IMR-90 (cell line): ENCODE measurements around the gene TMUB1. TPM values are rescaled to one million over a fixed set of nuclear protein-coding genes. Genes with fewer than 3 reads are reported as not detected.

Experiments used
- ATAC-seq: fragments of 200-7000 bp; cut with Tn5 transposase; 2 replicates; pipeline ENCODE4 v1.9.1; 2020; ENCODE audit warnings: low read depth, mild to moderate bottlenecking, moderate library complexity
- BruUV-seq: library from RNA; stranded (reverse); fragments of 400-500 nt; replicated peaks from 2 replicates; lab custom pipeline; 2021; lab: Mats Ljungman, UMichigan
- CTCF ChIA-PET: fragments of 300-600 bp; formaldehyde crosslinking; extraction: SDS; loops from one replicate; lab custom pipeline; 2021; ENCODE audit warnings: antibody characterized with exemption; lab: Yijun Ruan, JAX
- POLR2A ChIA-PET: fragments of 300-600 bp; sonication (Branson Sonifier 250); formaldehyde crosslinking; loops from one replicate; lab custom pipeline; 2022; ENCODE audit warnings: antibody characterized with exemption; ENCODE audit not compliant: unreplicated experiment; lab: Charles Lee
- DNase-seq: peaks from one replicate; pipeline ENCODE4 v3.0.0; 2013
- H2AFZ ChIP-seq: replicated peaks from 2 replicates; pipeline ENCODE3; 2013; ENCODE audit warnings: low read length, mild to moderate bottlenecking; ENCODE audit not compliant: poor library complexity
- H2AK5ac ChIP-seq: 2 replicates; pipeline ENCODE4 v1.6.1; 2013; ENCODE audit warnings: low read depth, low read length, inconsistent platforms
- H2AK9ac ChIP-seq: replicated peaks from 2 replicates; pipeline ENCODE3; 2013; ENCODE audit warnings: mild to moderate bottlenecking, low read depth, low read length, moderate library complexity; ENCODE audit not compliant: poor library complexity
- H2BK120ac ChIP-seq: 2 replicates; pipeline ENCODE4 v1.6.1; 2013; ENCODE audit warnings: low read depth, low read length, inconsistent platforms
- H2BK15ac ChIP-seq: 3 replicates; pipeline ENCODE4 v1.6.1; 2013; ENCODE audit warnings: low read depth, low read length, inconsistent platforms
- H2BK20ac ChIP-seq: 2 replicates; pipeline ENCODE4 v1.6.1; 2013; ENCODE audit warnings: low read depth, mild to moderate bottlenecking, inconsistent platforms, low read length, moderate library complexity
- H2BK5ac ChIP-seq: 2 replicates; pipeline ENCODE4 v1.6.1; 2013; ENCODE audit warnings: mild to moderate bottlenecking, low read depth, low read length, inconsistent platforms; ENCODE audit not compliant: poor library complexity, severe bottlenecking
- H3K14ac ChIP-seq: replicated peaks from 2 replicates; pipeline ENCODE4 v1.6.1; 2013; ENCODE audit warnings: low read depth, low read length, inconsistent platforms
- H3K18ac ChIP-seq: 2 replicates; pipeline ENCODE4 v1.6.1; 2013; ENCODE audit warnings: low read depth, low read length, control low read depth
- H3K23ac ChIP-seq: 2 replicates; pipeline ENCODE4 v1.6.1; 2013; ENCODE audit warnings: low read depth, low read length, inconsistent platforms
- H3K27ac ChIP-seq: 2 replicates; pipeline ENCODE4 v1.5.1; 2013; ENCODE audit warnings: mild to moderate bottlenecking, control low read depth, low read length; ENCODE audit not compliant: insufficient read depth
- H3K27me3 ChIP-seq: 2 replicates; pipeline ENCODE4 v1.6.1; 2013; ENCODE audit warnings: low read length; ENCODE audit not compliant: control insufficient read depth, insufficient read depth
- H3K36me3 ChIP-seq: 2 replicates; pipeline ENCODE4 v1.6.1; 2013; ENCODE audit warnings: low read length, mixed read lengths; ENCODE audit not compliant: control insufficient read depth, insufficient read depth
- H3K4ac ChIP-seq: 2 replicates; pipeline ENCODE4 v1.6.1; 2013; ENCODE audit warnings: low read depth, low read length, inconsistent platforms
- H3K4me1 ChIP-seq: 2 replicates; pipeline ENCODE4 v1.6.1; 2013; ENCODE audit warnings: low read length, mixed read lengths; ENCODE audit not compliant: control insufficient read depth, insufficient read depth
- H3K4me2 ChIP-seq: 2 replicates; pipeline ENCODE4 v1.6.1; 2013; ENCODE audit warnings: low read depth, mild to moderate bottlenecking, control low read depth, low read length, moderate library complexity
- H3K4me3 ChIP-seq: 2 replicates; pipeline ENCODE4 v1.5.1; 2013; ENCODE audit warnings: low read depth, mild to moderate bottlenecking, control low read depth, low read length, moderate library complexity; ENCODE audit not compliant: insufficient read depth
- H3K56ac ChIP-seq: 2 replicates; pipeline ENCODE4 v1.6.1; 2013; ENCODE audit warnings: low read length, inconsistent platforms; ENCODE audit not compliant: insufficient read depth; ENCODE audit errors: extremely low read depth
- H3K79me1 ChIP-seq, 2 experiments: 2 replicates each; pipeline ENCODE4 v1.6.1; 2013; ENCODE audit warnings: low read length in 2 of 2, inconsistent platforms in 1 of 2, low read depth in 1 of 2
- H3K9ac ChIP-seq: 2 replicates; pipeline ENCODE4 v1.6.1; 2013; ENCODE audit warnings: low read depth, low read length, control low read depth
- H3K9me1 ChIP-seq: 2 replicates; pipeline ENCODE4 v1.6.1; 2013; ENCODE audit warnings: low read length, inconsistent platforms; ENCODE audit not compliant: insufficient read depth
- H3K9me3 ChIP-seq: 2 replicates; pipeline ENCODE4 v1.6.1; 2013; ENCODE audit warnings: low read length; ENCODE audit not compliant: control insufficient read depth, insufficient read depth
- H4K20me1 ChIP-seq: 2 replicates; pipeline ENCODE4 v1.6.1; 2013; ENCODE audit warnings: low read length, inconsistent platforms; ENCODE audit not compliant: insufficient read depth
- H4K5ac ChIP-seq: 2 replicates; pipeline ENCODE4 v1.6.1; 2013; ENCODE audit warnings: mild to moderate bottlenecking, low read depth, low read length, control low read depth
- H4K8ac ChIP-seq, 2 experiments: 2 replicates each; pipeline ENCODE4 v1.6.1; 2013; ENCODE audit warnings: low read depth in 2 of 2, low read length in 2 of 2, control low read depth in 1 of 2, inconsistent platforms in 1 of 2
- H4K91ac ChIP-seq: 2 replicates; pipeline ENCODE4 v1.6.1; 2013; ENCODE audit warnings: low read depth, low read length, inconsistent platforms; ENCODE audit not compliant: insufficient read depth
- BHLHE40 ChIP-seq: fragments of 150-350 bp; IDR thresholded peaks from 2 replicates; pipeline ENCODE4 v1.6.1; 2016; ENCODE audit warnings: mild to moderate bottlenecking, low read depth, low read length
- CHD1 ChIP-seq: IDR thresholded peaks from 2 replicates; pipeline ENCODE4 v1.6.1; 2012; ENCODE audit warnings: low read depth, low read length, improper control_type of control experiment
- CTCF ChIP-seq: conservative IDR thresholded peaks from 2 replicates; pipeline ENCODE4 v1.5.1; 2012; ENCODE audit warnings: mild to moderate bottlenecking, low read depth, low read length, improper control_type of control experiment
- POLR2A ChIP-seq: IDR thresholded peaks from 2 replicates; pipeline ENCODE4 v1.6.1; 2012; ENCODE audit warnings: mild to moderate bottlenecking, low read depth, low read length
- RAD21 ChIP-seq: IDR thresholded peaks from 2 replicates; pipeline ENCODE4 v1.6.1; 2012; ENCODE audit warnings: low read length, improper control_type of control experiment
- USF2 ChIP-seq: fragments of 150-350 bp; IDR thresholded peaks from 2 replicates; pipeline ENCODE4 v1.6.1; 2017; ENCODE audit warnings: mild to moderate bottlenecking, antibody characterized with exemption, low read length, low read depth
- WGBS, 2 experiments: methylation state at CpG; one replicate each; pipeline versions ENCODE4 v1.1.5 to v1.1.7; 2013; ENCODE audit warnings: missing lambda C conversion rate in 2 of 2; ENCODE audit not compliant: insufficient read length in 1 of 2; ENCODE audit errors: extremely low coverage in 2 of 2; 5-methylcytosine and 5-hydroxymethylcytosine counted together
- dilution Hi-C: fragments of 300-500 bp; cut with HindIII; formaldehyde crosslinking; loops from one replicate; pipeline ENCODE4 v1.14.3; 2018; ENCODE audit warnings: low sequenced_read_pairs; ENCODE audit not compliant: unreplicated experiment
- in situ Hi-C: fragments of 300-500 bp; cut with MboI; formaldehyde crosslinking; loops from 3 replicates; pipeline ENCODE4 v1.14.3; 2019; ENCODE audit warnings: low sequenced_read_pairs, inconsistent platforms, mixed read lengths
- intact Hi-C: fragments of 100-400 bp; cut with micrococcal nuclease; formaldehyde crosslinking; loops from 2 replicates; pipeline ENCODE4 v1.10.0; 2022
- polyA plus RNA-seq, 3 experiments: library from polyadenylated mRNA; depleted of rRNA; stranded (reverse); fragments of >200 nt; gene quantifications; 2 replicates each; pipeline ENCODE4 v1.2.3, GENCODE V29; 2012; ENCODE audit warnings: low replicate concordance in 1 of 3
- total RNA-seq: library from RNA; depleted of rRNA; stranded (reverse); fragments of >200 nt; gene quantifications from 2 replicates; pipeline ENCODE4 v1.2.3, GENCODE V29; 2012

The TMUB1 gene
- total and polyA plus RNA-seq, 2 of the 4 experiments (the other 2 are of a cell fraction), result 6.8 to 29.8 TPM

- no peak for ATAC-seq
- BruUV-seq, result no TSS peak
- Histone ChIP-seq H3K4me3 (no peak overlapping the region), H3K56ac (no peak overlapping the region), H2BK120ac (no peak overlapping the region), H2BK20ac (no peak overlapping the region), H4K5ac (no peak overlapping the region), H2AK9ac (no peak overlapping the region), H3K79me1 (peaks cover 6 to 87% of the 10 kb centered on the region in 2 experiments; a peak in 3 of 4 replicates), H3K36me3 (peaks cover 11% of the 10 kb centered on the region; the same call in 1 of the 2 replicates), H4K91ac (no peak overlapping the region), H2BK5ac (no peak overlapping the region), H4K8ac (no peak overlapping the region), H3K9ac (no peak overlapping the region), H3K4me2 (no peak overlapping the region), H3K18ac (no peak overlapping the region), H2AK5ac (no peak overlapping the region; the same call in 1 of the 2 replicates), H4K20me1 (peaks cover 92% of the 10 kb centered on the region), H3K4ac (no peak overlapping the region), H3K9me1 (peaks cover 12% of the 10 kb centered on the region; the same call in 1 of the 2 replicates), H3K23ac (no peak overlapping the region), H3K27ac (no peak overlapping the region), H3K14ac (no peak overlapping the region), H3K4me1 (peaks cover 9% of the 10 kb centered on the region), H3K9me3 (no peaks in the 10 kb centered on the region), H3K27me3 (no peaks in the 10 kb centered on the region), H2AFZ (peak overlapping the region; percentile 41), H2BK15ac (no peak overlapping the region)
- WGBS, 2 experiments, result 87% methylated on average over 9 of the region's 17 CpGs; no CpG with 5 or more reads in 1 of the 2 experiments
- dilution Hi-C loops (no loop called here), in situ Hi-C loops (no loop called here), intact Hi-C loops (no loop called here)
- POLR2A ChIA-PET, result no interaction called here
- TF ChIP-seq USF2 (no peak), BHLHE40 (peak; percentile 82), CTCF (no peak), RAD21 (no peak), CHD1 (no peak), POLR2A (no peak)
- no peak for DNase-seq
- CTCF ChIA-PET, result no interaction called here
These were observed 12.7 kb upstream of the TMUB1 start for GRCh38 chr7:151095828-151096475.
